RWPE2 (cell line): ENCODE results near the gene ANKRD17.
A peak's percentile ranks its signal among the peaks of the same experiment; 100 is the strongest.

Source experiments
- ATAC-seq: fragments of 200-7000 bp; cut with Tn5 transposase; 3 replicates; pipeline ENCODE4 v1.9.1; 2021; ENCODE audit warnings: low read depth
- DNase-seq: peaks from one replicate; pipeline ENCODE4 v3.0.0-alpha.2; 2020; ENCODE audit warnings: low spot score
- H3K27ac ChIP-seq: fragments of 450-650 bp; 2 replicates; pipeline ENCODE4 v1.5.1; 2017; ENCODE audit warnings: mild to moderate bottlenecking; ENCODE audit not compliant: poor library complexity, severe bottlenecking
- H3K27me3 ChIP-seq: fragments of 250-450 bp; sonication (Bioruptor Pico); 2 replicates; pipeline ENCODE4 v1.5.1; 2021; ENCODE audit warnings: mild to moderate bottlenecking, moderate library complexity; ENCODE audit not compliant: insufficient read depth, poor library complexity, severe bottlenecking
- H3K36me3 ChIP-seq: fragments of 250-450 bp; sonication (Bioruptor Pico); 2 replicates; pipeline ENCODE4 v1.5.1; 2020; ENCODE audit warnings: low read depth, mild to moderate bottlenecking, moderate library complexity
- H3K4me1 ChIP-seq: fragments of 250-450 bp; sonication (Bioruptor Pico); 2 replicates; pipeline ENCODE4 v1.5.1; 2021; ENCODE audit warnings: mild to moderate bottlenecking, moderate library complexity; ENCODE audit not compliant: insufficient read depth, poor library complexity, severe bottlenecking
- H3K4me3 ChIP-seq: fragments of 250-450 bp; sonication (Bioruptor Pico); 2 replicates; pipeline ENCODE4 v1.5.1; 2021; ENCODE audit warnings: mild to moderate bottlenecking, moderate library complexity; ENCODE audit not compliant: severe bottlenecking
- H3K9me3 ChIP-seq: fragments of 250-450 bp; sonication (Bioruptor Pico); 2 replicates; pipeline ENCODE4 v1.5.1; 2021; ENCODE audit warnings: mild to moderate bottlenecking, moderate library complexity; ENCODE audit not compliant: severe bottlenecking
- TF ChIP-seq, protein P1 (sequence below): fragments of 450-650 bp; IDR thresholded peaks from one replicate; pipeline ENCODE4 v1.5.1; 2017; ENCODE audit warnings: mild to moderate bottlenecking, moderate library complexity; ENCODE audit not compliant: poor library complexity, severe bottlenecking

Gene ANKRD17

DNA sequence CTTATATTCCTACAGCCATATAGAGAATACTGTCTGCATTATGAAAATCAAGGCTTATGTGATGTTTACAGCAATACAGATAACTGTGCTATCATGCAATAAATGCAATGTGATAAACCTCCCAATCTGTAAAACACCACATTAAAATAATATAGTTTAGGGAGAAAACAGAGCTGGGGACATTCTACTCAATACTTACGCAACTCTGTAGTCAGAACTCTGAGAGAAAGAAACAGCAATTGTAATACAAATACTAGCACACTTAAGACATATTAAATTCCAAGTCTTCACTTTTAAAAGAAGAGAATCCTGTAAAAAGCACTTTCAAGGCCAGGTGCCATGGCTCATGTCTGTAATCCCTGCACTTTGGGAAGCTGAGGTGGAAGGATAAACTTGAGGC lies 61.4 kb downstream of the ANKRD17 start:
- TF ChIP-seq, protein P1, sequence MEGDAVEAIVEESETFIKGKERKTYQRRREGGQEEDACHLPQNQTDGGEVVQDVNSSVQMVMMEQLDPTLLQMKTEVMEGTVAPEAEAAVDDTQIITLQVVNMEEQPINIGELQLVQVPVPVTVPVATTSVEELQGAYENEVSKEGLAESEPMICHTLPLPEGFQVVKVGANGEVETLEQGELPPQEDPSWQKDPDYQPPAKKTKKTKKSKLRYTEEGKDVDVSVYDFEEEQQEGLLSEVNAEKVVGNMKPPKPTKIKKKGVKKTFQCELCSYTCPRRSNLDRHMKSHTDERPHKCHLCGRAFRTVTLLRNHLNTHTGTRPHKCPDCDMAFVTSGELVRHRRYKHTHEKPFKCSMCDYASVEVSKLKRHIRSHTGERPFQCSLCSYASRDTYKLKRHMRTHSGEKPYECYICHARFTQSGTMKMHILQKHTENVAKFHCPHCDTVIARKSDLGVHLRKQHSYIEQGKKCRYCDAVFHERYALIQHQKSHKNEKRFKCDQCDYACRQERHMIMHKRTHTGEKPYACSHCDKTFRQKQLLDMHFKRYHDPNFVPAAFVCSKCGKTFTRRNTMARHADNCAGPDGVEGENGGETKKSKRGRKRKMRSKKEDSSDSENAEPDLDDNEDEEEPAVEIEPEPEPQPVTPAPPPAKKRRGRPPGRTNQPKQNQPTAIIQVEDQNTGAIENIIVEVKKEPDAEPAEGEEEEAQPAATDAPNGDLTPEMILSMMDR: no peak
- Histone ChIP-seq H3K36me3 (peaks cover 4% of the 10 kb centered on the region), H3K27me3 (no peaks in the 10 kb centered on the region), H3K27ac (no peak overlapping the region), H3K9me3 (no peaks in the 10 kb centered on the region), H3K4me1 (peaks cover 14% of the 10 kb centered on the region), H3K4me3 (no peak overlapping the region)
- DNase-seq (no peak), ATAC-seq (no peak)

DNA sequence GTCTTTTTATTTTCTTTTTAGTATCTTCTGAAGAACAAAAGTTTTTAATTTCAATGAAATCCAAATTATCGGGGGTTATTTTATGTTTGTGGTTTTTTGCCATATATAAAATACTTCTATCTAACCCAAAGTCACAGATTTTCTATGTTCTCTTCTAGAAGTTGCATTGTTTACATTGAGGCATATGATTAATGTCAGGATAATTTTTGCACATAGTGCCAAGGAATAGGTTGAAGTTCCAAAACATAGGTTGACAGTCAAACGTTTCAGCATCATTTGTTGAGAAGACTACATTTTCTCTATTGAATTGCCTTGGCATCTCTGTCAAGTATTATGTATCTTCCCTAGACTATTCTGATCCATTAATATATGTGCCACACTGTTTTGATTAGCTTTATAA lies 64.5 kb downstream of the ANKRD17 start:
- Histone ChIP-seq H3K36me3 (peaks cover 4% of the 10 kb centered on the region), H3K9me3 (no peaks in the 10 kb centered on the region), H3K27ac (no peak overlapping the region), H3K27me3 (no peaks in the 10 kb centered on the region), H3K4me1 (peaks cover 11% of the 10 kb centered on the region), H3K4me3 (no peak overlapping the region)
- ATAC-seq (peak; percentile 36; the same call in 1 of the 3 replicates), DNase-seq (no peak)
- TF ChIP-seq, protein P1: no peak

DNA sequence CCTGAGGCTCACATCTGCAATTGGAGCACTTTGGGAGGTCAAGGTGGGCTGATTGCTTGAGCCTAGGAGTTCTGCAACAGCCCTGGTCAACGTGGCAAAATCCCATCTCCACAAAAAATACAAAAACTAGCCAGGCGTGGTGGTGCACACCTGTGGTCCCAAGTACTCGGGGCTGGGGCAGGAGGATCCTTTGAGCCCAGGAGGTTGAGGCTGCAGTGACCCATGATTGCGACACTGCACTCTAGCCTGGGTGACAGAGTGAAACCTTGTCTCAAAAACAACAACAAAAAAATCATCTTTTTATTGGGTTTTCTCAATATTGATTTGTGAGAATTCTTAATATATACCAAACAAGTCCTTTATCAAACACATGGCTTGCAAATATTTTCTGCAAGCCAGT lies 64.9 kb downstream of the ANKRD17 start:
- Histone ChIP-seq H3K27ac (no peak overlapping the region), H3K27me3 (no peaks in the 10 kb centered on the region), H3K4me3 (no peak overlapping the region), H3K9me3 (no peaks in the 10 kb centered on the region), H3K4me1 (peaks cover 11% of the 10 kb centered on the region), H3K36me3 (peaks cover 5% of the 10 kb centered on the region)
- TF ChIP-seq, protein P1: no peak
- ATAC-seq (no peak), DNase-seq (no peak)

DNA sequence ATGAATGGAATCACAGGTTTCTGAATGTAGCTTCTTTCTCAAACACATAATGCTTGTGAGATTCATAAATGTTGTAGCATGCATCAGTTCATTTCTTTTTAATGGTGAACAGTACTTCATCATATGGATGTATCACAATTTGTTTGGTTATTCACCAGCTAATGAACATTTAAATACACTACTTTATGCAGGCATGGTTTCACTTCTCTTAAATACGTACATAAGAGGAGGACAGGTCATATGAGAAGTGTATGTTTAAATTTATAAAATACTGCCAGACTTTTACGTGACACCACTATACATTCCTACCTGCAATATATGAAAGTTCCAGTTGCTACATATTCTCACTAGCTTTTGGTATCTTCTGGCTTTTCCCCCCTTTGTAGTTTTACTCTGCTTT lies 65.4 kb downstream of the ANKRD17 start:
- no peak for ATAC-seq
- H3K9me3 ChIP-seq: no peaks in the 10 kb centered on the region
- no peak overlapping the region for H3K27ac ChIP-seq
- no peaks in the 10 kb centered on the region for H3K27me3 ChIP-seq
- TF ChIP-seq, protein P1: no peak
- H3K36me3 ChIP-seq: peaks cover 10% of the 10 kb centered on the region
- H3K4me3 ChIP-seq: no peak overlapping the region
- no peak for DNase-seq
- peaks cover 11% of the 10 kb centered on the region for H3K4me1 ChIP-seq

DNA sequence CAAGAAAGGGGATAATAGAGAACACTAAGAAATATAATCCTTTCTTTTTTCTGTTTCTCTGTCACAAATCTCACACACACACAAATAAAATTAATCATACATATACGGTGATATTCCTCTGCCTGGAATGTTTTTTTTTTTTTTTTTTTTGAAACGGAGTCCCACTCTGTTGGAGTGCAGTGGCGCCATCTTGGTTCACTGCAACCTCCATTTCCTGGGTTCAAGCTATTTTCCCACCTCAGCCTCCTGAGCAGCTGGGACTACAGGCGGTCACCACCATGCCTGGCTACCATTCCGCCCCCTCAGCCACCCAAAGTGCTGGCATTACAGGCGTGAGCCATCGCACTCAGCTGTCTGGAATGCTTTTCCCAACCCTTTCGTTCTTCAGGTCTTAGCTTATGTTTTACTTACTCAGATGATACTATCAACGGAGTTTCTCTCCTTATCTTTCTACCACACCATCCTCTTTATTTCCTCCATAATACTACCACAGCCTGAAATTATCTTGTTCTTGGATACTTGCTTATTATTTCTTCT lies 69.3 kb downstream of the ANKRD17 start:
- H3K27ac ChIP-seq: no peak overlapping the region
- TF ChIP-seq, protein P1: no peak
- no peaks in the 10 kb centered on the region for H3K27me3 ChIP-seq
- DNase-seq: no peak
- no peak for ATAC-seq
- peaks cover 21% of the 10 kb centered on the region for H3K36me3 ChIP-seq
- H3K4me1 ChIP-seq: peaks cover 21% of the 10 kb centered on the region
- H3K9me3 ChIP-seq: no peaks in the 10 kb centered on the region
- no peak overlapping the region for H3K4me3 ChIP-seq
